Chondrocyte (in vitro differentiated cells): Measurements from ENCODE around the gene FBXO36. TPM values are rescaled to one million over a fixed set of nuclear protein-coding genes. Genes with fewer than 3 reads are reported as not detected.

Experiments
- DNase-seq: peaks from one replicate; pipeline ENCODE4 v3.0.0; 2021; ENCODE audit warnings: mixed read lengths, low spot score
- H3K27ac Mint-ChIP-seq: one replicate; pipeline ENCODE4 v1.8.0; 2021; ENCODE audit warnings: mild to moderate bottlenecking, moderate library complexity, mixed read lengths; ENCODE audit not compliant: unreplicated experiment
- H3K27me3 Mint-ChIP-seq: 2 replicates; pipeline ENCODE4 v1.8.0; 2021; ENCODE audit warnings: low read depth, mixed read lengths
- H3K36me3 Mint-ChIP-seq: 2 replicates; pipeline ENCODE4 v1.8.0; 2021; ENCODE audit warnings: low read depth, mixed read lengths
- H3K4me1 Mint-ChIP-seq: 2 replicates; pipeline ENCODE4 v1.8.0; 2021; ENCODE audit warnings: low read depth, mild to moderate bottlenecking, mixed read lengths
- H3K4me3 Mint-ChIP-seq: one replicate; pipeline ENCODE4 v1.8.0; 2021; ENCODE audit warnings: mild to moderate bottlenecking, moderate library complexity, mixed read lengths; ENCODE audit not compliant: unreplicated experiment
- H3K9me3 Mint-ChIP-seq: 2 replicates; pipeline ENCODE4 v1.8.0; 2021; ENCODE audit warnings: low read depth, mixed read lengths
- total RNA-seq: library from RNA; stranded (reverse); gene quantifications from 3 replicates; pipeline ENCODE4 v1.2.1, GENCODE V29; 2021
- TF ChIP-seq, protein P1 (sequence below): fragments of 200-600 bp; sonication (generic); IDR thresholded peaks from 2 replicates; pipeline ENCODE4 v1.5.0; 2021; ENCODE audit warnings: antibody characterized with exemption, mild to moderate bottlenecking, moderate library complexity

FBXO36 gene
- total RNA-seq, 1 donor from 2014 or later: 3.0 TPM

DNA sequence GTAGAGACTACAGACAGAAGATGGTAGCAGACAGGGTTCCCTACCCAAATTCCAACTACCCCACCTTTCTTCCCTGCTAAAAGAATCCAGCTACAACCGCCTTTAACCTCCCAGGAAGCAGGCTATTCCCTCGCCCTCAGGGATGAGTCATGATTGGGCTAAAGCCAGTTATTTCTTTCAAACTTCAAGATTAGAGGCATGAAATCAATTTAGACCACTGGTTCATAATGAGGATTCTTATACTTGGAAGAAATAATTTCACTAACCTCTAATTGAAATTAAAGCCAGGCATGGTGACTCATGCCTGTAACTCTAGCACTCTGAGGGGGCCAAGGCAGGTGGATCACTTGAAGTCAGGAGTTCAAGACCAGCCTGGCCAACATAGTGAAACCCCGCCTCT, 20.5 kb upstream of the FBXO36 start:
- no peaks in the 10 kb centered on the region for H3K9me3 Mint-ChIP-seq
- peak overlapping the region; percentile 78 for H3K27ac Mint-ChIP-seq
- TF ChIP-seq, protein P1, sequence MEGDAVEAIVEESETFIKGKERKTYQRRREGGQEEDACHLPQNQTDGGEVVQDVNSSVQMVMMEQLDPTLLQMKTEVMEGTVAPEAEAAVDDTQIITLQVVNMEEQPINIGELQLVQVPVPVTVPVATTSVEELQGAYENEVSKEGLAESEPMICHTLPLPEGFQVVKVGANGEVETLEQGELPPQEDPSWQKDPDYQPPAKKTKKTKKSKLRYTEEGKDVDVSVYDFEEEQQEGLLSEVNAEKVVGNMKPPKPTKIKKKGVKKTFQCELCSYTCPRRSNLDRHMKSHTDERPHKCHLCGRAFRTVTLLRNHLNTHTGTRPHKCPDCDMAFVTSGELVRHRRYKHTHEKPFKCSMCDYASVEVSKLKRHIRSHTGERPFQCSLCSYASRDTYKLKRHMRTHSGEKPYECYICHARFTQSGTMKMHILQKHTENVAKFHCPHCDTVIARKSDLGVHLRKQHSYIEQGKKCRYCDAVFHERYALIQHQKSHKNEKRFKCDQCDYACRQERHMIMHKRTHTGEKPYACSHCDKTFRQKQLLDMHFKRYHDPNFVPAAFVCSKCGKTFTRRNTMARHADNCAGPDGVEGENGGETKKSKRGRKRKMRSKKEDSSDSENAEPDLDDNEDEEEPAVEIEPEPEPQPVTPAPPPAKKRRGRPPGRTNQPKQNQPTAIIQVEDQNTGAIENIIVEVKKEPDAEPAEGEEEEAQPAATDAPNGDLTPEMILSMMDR: no peak
- peaks cover 43% of the 10 kb centered on the region for H3K4me1 Mint-ChIP-seq
- H3K4me3 Mint-ChIP-seq: no peak overlapping the region
- H3K36me3 Mint-ChIP-seq: no peaks in the 10 kb centered on the region
- H3K27me3 Mint-ChIP-seq: no peaks in the 10 kb centered on the region
- no peak for DNase-seq

DNA sequence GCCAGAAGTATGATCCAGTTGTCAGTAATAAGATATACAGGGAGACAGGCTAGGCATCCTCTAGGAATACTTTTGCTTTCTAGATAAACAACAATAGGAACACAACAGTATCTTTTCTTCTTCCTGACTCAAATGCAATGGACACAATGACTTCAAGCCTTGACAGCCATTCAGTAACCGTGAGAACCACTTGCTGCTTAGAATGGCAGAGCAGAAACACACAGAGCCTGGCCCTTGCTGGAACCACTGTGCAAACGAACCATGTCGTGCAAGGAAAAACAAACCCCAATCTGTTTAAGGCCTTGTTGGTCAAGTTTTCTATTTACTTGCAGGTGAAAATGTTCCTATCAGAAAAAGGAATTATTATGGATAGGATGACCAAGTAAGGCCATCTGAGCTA, 19.3 kb upstream of the FBXO36 start:
- TF ChIP-seq, protein P1: no peak
- H3K4me3 Mint-ChIP-seq: no peak overlapping the region

GRCh38 chr2:229905601-229906000, 16.7 kb upstream of the FBXO36 start:
- H3K9me3 Mint-ChIP-seq: no peaks in the 10 kb centered on the region
- no peak overlapping the region for H3K4me3 Mint-ChIP-seq
- H3K27me3 Mint-ChIP-seq: no peaks in the 10 kb centered on the region
- TF ChIP-seq, protein P1: no peak
- peaks cover 3% of the 10 kb centered on the region for H3K36me3 Mint-ChIP-seq
- DNase-seq: no peak
- H3K4me1 Mint-ChIP-seq: peaks cover 39% of the 10 kb centered on the region
- no peak overlapping the region for H3K27ac Mint-ChIP-seq

More for the DNA sequence above, 19.3 kb upstream of the FBXO36 start:
- Mint-ChIP-seq H3K9me3 (no peaks in the 10 kb centered on the region), H3K27me3 (no peaks in the 10 kb centered on the region), H3K36me3 (peaks cover 3% of the 10 kb centered on the region), H3K4me1 (peaks cover 44% of the 10 kb centered on the region), H3K27ac (peak overlapping the region; percentile 41)
- DNase-seq: no peak

DNA sequence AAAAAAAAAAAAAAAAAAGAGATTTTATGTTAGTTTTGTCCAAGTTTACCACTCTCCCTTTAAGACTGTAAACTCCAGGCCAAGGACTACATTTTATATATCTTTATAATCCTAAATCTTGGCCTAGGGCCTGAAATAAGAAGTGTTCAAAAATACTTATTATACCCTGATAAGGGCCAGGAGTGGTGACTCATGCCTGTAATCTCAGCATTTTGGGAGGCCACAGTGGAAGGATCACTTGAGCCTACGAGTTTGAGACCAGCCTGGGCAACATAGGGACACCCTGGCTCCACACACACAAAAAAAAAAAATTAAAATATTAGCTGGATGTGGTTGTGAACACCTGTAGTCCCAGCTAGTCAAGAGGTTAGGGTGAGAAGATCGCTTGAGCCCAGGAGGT, 13.2 kb upstream of the FBXO36 start:
- TF ChIP-seq, protein P1: no peak
- Mint-ChIP-seq H3K9me3 (no peaks in the 10 kb centered on the region), H3K27ac (peak overlapping the region; percentile 68), H3K36me3 (peaks cover 3% of the 10 kb centered on the region), H3K27me3 (no peaks in the 10 kb centered on the region), H3K4me1 (peaks cover 36% of the 10 kb centered on the region), H3K4me3 (no peak overlapping the region)
- no peak for DNase-seq

GRCh38 chr2:229910147-229910831, 12.0 kb upstream of the FBXO36 start:
- DNase-seq: no peak
- H3K36me3 Mint-ChIP-seq: peaks cover 3% of the 10 kb centered on the region

More at GRCh38 chr2:229910147-229910831, 12.0 kb upstream of the FBXO36 start:
- Mint-ChIP-seq H3K9me3 (no peaks in the 10 kb centered on the region), H3K4me1 (peaks cover 39% of the 10 kb centered on the region), H3K27ac (peak overlapping the region; percentile 47), H3K27me3 (no peaks in the 10 kb centered on the region), H3K4me3 (no peak overlapping the region)
- TF ChIP-seq, protein P1: no peak
